HG03460 (cell line): ENCODE results near the gene SRR.

Source experiments
- ATAC-seq: cut with Tn5 transposase; IDR thresholded peaks from one replicate; pipeline ENCODE4 v1.9.1; 2021; ENCODE audit not compliant: unreplicated experiment

The SRR gene

DNA sequence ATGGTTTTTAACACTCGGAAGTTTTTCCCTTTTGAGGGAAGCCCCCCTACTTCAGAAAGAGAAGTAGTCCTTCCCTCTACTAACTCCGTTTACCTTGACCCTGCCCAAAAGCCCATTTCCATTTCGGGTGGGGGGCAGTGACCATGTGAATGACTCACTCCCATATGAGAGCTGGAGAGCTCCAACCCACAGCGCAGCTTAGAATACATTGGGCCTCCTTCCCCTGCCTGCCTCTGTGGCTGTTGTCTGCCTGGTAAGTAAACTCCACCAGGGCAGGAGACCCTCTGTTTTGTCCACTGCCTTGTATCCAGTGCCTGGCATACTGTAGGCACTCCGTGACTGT lies 34.5 kb downstream of the SRR start:
- ATAC-seq, result no peak

DNA sequence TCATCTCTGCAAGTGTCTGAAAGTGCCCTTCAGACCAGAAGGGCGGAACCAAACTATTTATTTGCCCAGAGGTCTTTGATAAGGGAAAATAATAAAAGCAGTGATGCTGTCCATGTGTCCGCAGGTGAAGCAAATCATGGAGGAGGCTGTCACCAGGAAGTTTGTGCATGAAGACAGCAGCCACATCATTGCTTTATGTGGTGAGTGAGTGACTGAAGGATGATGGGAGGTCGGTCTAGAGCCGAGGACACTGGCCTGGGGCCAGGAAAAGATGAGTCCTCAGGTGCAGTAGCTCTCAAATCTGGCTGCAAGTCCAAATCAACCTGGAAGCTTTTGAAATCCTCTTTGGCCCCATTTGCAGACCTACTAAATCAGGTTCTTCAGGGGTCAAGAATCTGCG lies 39.7 kb downstream of the SRR start:
- ATAC-seq, result no peak

DNA sequence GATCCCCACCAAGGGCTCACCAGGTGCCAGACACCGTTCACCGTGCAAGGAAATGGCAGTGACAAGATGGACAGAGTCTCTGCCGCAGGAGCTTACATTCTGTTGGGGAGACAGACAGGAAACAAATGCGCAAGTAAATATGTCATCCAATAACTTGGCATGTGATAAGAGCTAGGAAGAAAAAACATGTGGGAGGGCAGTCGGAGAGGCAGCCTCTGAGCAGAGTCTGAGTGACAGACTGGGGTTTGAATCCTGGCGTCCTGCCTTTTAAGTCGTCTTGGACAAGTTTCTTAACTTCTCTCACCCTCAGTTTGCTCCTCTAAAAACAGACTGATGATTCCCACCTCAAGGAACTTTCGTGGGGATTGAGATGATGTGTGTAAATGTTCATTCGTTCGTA lies 40.8 kb downstream of the SRR start:
- no peak for ATAC-seq

DNA sequence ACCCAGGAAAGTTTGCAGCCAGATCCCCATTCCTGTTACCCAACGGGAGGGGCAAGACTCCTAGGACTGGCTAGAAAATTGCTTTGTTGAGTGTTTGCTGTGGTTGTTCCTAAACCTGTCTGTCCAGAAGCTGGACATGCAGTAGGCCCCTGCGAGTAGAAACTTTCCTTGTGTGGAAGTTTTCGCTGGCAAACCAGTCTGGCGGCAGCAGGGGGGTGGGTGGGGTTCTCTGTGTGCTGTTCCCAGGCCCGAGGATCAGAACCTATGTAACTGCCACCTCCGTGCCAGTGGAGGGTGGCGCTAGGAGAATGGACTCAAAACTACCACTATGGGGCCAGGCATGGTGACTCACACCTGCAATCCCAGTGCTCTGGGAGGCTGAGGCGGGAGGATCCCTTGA lies 42.7 kb downstream of the SRR start:
- no peak for ATAC-seq

DNA sequence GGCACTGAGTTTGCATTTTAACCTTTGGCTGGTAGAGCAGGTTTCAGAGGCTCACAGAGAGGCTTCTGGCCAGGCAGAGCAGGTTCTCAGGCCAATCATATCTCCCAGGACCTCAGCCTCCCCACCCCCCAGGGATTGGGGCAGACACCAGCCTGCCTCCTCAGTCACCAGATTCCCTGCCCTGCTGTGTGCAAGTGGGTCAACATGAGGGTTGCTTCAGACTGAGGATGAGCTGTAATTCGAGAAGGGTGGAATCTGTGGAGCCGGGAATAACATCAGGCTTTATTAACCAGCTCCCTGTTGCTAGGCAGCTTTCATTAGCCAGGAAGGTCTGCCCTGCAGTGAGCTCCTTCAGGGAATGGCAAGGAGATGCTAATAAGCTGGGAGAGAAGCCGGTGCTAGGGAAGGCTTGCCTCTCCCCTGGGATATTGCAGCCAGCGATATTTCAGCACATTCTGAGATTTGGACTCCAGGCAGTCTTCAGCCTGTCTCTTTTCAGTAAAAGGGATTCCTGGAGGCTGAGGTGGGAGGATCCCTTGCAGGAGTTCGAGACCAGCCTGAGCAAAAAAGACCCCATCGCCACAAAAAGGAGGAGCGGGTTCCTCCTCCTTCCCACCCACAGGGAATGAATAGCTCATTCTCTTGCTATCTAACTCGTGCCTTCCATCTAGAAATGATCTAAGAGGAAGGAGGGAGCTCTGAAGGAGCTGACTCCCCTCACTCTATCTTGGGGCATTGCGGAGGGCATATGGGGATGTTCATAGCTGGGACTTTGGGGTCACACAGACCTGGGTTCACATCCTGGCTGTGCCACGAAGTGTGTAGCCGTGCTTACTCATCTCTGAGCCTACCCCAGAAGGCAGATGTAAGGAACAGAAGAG lies 44.3 kb downstream of the SRR start:
- no peak for ATAC-seq

DNA sequence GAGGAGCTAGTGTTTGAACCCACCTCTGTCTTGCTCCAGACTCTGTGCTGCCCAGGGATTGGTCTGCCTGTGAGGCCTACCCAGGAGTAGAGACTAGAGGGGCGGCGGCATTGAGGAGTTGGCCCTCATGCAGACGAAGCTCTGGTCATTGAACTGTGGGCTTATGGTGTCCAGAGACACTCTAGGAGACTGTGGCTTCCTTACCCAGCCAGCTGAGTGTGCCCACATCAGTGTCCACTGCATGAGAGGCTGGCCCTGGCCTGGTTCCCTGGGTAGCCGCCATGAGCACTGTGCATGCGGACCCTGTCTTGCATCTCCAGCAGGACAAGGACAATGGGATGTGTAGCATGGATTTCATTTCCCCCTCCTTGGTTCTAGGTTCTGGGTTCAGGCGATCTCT lies 47.5 kb downstream of the SRR start:
- ATAC-seq, result no peak

DNA sequence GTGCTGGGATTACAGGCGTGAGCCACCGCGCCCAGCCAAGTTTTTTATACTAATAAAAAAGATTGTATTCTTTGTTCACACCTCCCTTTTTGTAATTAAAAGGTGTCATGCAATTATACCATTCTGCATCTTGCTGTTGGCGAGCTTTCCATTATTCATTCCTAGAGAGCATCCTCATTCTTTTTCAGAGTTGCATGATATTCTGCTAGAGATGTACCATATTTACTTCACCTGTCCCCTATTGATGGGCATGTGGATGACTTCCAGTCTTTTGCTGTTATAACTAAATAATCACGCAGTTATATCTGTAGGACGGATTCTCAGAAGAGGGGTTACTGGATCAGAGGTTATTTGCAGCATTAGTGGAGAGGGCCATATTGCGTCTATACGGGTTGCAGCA lies 50.6 kb downstream of the SRR start:
- ATAC-seq, result no peak

DNA sequence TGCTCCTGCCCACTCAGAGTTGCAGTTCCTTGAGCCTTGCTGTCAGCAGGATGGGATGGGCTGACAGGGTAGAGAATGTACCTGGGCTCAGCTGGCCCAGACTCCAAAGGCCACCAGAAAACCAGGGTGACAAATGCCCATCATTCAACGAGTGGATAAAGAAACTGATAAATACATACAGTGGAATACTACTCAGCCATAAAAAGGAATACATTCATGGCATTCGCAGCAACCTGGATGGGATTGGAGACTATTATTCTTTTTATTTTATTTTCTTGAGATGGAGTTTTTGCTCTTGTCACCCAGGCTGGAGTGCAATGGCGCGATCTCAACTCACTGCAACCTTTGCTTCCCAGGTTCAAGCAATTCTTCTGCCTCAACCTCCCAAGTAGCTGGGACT lies 53.5 kb downstream of the SRR start:
- no peak for ATAC-seq

DNA sequence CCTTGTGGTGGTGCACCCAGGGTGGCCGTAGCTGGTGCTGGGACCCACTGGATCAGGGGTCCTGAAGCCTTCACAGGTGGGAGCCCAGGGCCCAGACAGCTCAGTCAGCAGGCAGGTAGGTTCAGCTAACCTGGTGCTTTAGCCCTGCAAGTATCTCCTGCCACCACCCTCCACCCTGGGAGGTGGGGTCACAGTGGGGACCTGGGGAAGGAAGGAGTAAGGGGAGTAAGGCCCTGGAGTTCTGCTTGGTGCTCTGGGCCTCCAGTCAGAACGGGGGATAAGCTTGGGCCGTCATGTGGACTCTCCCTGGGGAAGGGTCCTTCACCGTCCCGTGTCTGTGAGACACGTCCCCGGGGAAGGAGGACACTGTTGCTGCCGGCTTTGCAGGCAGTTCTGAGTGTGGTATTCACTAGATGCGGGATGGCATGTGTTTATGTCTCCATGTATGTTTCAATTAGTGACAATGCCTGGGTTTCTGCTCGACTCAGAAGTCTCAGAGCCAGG lies 54.2 kb downstream of the SRR start:
- ATAC-seq, result no peak

DNA sequence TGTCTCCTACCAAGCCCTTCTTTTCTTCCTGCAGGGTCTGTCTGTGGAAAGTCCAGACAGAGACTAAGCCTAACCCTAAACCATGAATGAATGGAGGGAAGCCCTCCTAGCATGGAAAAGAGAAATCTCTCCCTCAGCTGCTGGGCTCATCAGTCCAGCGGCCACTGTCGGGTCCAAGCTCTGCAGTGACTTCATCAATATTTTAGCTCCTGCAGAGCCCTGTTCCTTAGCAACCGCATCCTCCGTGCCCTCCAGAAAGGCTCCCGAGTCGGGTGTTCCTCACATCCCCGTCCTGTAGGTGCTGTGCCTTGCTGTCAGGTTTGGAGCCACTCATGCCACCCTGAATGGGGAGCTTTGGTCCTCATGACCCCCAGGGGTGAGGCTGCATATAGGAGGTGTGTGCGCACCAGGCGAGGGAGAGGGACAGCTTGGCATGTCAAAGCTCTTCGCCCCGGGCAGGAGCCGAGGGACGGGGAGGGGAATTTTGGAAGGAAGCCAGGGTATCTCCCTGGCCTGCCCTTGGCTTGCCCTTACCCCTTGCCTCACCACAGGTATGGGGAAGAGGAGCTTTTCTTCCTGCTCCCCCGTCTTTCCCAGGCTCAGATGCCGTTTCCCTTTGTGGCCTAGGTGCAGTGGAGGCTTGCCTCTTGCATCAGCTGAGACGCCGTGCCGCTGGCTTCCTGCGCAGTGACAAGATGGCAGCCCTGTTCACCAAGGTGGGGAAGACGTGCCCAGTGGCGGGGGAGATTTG lies 57.4 kb downstream of the SRR start:
- ATAC-seq, result no peak

DNA sequence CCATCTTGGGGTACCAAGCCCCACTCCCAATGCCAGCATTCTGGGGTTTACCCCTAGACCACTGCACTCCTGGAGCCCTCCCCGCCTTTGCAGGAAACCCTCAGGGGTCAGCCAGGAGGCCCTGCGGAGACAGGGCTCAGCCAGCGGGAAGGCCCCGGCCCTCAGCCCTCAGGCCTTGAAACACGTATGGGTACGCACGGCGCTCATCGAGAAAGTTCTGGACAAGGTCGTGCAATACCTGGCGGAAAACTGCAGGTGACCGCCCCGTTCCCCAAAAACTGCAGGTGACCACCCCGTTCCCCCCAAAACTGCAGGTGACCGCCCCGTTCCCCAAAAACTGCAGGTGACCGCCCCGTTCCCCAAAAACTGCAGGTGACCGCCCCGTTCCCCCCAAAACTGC lies 58.3 kb downstream of the SRR start:
- no peak for ATAC-seq

DNA sequence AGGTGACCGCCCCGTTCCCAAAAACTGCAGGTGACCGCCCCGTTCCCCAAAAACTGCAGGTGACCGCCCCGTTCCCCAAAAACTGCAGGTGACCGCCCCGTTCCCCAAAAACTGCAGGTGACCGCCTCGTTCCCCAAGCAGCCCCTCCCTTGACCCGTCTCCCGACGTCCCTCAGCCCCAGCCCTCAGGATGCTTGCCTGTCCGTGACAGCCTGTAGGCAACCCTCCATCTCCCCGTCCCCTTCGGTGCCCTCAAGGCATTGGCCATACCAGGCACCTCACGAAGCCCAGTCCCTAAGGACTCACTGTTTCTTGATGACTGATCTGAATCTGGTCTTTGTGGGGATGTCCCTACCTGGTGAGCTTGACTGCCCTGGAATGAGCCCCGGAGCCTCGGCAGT lies 58.7 kb downstream of the SRR start:
- no peak for ATAC-seq

DNA sequence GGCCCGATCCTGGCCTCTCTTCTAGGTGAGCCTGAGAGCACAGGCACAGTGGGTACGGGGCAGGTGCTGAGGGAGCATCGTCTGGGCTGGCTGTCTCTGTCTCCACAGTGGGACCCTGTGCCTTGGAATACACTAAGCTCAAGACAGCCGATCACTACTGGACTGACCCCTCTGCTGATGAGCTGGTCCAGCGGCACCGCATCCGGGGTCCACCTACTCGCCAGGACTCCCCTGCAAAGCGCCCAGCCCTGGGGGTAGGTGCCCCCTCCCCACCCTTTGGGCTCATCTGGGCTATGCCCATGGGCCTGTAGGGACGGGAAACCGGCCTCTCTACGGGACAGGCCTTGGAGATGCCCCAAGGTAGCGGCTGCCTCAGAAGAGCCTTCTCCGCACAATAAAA lies 59.1 kb downstream of the SRR start:
- no peak for ATAC-seq

DNA sequence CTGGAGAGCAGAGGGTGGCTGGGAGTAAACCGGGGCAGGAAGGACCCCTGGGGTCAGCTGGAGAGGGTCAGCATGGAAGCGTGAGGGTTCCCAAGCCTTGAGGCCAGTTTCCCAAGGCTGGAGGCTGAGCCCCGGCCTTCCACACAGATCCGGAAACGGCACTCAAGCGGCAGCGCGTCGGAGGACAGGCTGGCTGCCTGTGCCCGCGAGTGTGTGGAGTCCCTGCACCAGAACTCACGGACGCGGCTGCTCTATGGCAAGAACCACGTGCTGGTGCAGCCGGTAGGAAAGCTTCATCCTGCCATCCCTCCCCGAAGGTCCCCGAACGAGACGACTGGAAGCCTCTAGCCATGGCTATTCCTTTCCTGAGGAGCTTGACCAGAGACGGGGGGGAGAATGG lies 59.6 kb downstream of the SRR start:
- no peak for ATAC-seq

DNA sequence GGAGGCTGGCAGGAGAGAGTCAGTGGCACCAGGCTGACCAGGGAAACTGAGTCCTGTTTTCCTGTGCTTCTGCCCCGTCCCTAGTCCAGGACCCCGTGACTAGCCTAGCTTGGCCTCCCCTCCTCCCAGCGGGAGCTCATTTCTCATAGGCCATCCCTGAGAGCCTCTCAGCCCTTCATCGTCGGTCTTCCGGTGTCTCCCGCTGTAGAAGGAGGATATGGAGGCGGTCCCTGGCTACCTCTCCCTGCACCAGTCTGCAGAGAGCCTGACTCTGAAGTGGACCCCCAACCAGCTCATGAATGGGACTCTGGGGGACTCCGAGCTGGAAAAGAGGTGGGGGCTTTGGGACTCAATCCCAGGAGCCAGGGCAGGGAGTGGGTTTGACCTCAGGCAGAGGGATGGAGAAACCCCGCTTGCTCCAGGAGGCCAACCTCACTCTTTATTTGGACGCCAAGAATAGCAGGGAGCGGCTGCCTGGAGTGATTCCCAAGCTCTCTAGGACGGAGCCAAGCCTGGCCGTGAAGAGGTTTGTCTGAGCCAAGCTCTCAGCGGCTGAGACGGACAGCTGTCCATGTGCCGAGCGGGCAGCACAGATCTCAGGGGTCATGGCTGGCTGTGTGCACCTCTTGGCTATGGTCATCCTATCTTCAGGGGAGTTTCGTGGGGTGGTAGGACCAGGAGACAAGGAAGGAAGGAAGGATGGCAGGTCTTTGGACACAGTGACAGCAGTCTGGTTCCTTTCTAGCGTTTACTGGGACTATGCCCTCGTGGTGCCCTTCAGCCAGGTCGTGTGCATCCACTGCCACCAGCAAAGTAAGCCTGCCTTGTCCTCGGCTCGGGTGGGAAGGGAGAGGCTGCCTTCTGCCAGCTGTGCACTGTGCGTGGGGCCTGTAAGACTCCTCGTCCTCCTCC lies 60.4 kb downstream of the SRR start:
- no peak for ATAC-seq

DNA sequence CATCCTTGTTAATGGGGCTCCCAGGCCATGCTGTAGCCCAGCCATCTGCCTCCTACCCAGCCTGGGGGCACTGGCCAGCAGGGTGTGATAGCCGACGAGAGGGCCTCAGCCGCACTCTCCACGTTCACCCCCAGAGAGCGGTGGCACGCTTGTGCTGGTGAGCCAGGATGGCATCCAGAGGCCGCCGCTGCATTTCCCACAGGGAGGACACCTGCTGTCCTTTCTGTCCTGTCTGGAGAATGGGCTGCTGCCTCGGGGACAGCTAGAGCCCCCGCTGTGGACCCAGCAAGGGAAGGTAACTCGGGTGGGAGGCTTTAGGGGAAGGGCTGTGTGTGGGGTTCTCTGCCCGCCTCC lies 61.0 kb downstream of the SRR start:
- ATAC-seq, result no peak

DNA sequence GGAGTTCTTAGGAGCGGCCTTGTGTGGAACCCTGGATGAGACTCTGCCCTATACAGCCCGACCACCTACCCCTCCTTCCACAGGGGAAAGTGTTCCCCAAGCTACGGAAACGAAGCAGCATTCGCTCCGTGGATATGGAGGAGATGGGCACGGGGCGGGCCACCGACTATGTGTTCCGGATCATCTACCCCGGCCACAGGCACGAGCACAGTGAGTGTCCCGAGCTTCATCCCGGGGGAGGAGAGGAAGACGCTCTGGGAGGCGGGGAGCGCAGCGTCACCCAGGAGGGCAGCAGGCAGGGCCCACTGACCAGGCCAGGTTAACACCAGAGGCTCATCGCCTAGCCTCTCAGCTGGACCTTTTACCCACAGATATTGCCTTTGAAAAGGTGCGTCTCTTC lies 61.4 kb downstream of the SRR start:
- no peak for ATAC-seq

DNA sequence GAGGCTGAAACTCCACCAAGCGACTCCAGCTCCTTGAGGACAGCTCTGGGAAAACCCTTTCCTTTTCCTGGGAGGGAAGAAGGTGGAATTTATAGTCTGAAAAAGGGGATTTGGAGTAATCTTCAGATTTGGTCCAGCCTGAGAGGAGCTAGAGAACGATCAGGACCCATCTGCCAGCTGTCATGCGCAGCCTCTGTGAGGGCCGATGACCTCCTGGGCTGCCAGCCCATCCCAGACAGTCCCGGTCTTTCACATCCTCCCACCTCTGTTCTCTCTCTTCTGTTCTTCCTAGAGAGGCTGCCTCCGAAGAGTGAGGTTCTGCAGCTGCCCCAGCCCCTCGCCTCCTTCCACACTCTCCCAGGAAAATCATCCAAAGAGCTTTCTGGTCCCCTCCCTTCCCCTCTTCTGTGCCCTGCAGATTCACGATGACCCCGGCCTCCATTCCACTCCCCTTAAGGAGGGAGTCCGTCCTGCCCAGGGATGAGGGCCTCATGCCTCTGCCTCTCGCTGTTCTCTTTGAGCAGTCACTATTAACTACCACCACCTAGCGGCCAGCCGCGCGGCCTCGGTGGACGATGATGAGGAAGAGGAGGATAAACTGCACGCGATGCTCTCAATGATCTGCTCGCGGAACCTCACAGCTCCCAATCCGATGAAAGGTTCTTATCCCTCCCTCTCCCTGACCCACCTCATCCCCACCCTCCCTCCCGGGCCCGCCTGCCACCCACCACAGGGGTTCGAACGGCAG lies 63.2 kb downstream of the SRR start:
- no peak for ATAC-seq

DNA sequence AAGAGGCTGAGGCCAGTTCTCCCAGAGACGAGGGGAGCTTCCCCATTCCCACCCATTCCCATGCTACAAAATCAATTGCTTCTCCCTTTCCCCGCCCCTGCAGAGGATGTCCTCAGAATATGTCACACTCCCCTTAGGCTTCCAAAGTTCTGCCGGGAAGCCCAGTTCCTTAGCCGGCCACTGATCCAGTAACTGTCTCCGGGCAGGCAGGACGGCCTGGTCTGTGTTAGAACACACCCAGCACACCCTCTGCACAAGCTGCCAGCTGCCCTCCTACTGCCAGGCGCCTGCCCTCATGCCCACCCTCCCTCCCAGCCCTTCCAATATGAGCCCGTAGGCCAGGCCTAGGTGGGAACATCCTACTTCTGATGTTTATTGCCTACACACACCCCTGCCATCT lies 64.6 kb downstream of the SRR start:
- ATAC-seq, result no peak

DNA sequence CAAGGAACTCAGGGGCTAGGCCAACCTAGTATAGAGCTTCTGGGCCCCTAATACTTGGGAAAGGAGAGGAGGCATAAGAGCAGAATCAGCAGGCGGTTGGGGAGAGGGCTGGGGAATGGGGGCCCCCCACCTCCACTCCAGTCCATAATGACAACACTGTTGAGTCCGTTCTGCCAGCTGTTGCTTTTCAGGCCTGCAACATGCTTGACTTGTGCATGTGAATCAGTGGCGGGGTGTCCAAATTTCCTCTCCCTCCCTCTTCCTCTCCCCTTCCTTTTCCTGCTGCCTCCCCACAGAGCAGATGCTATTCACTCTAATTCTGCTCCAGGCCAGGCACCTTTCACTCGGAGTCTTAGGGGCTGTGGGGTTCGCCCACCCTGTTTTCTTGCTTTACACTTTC lies 65.3 kb downstream of the SRR start:
- ATAC-seq, result no peak
